ENCODE data around the gene TRRAP.

Gene TRRAP

GRCh38 chr7:99046722-99047121 lies 168.4 kb downstream of the TRRAP start:
- Histone ChIP-seq H3K4me1 (ENCODE audit: low read length) (no peaks in the 10 kb centered on the region), H3K4me2 (ENCODE audit: low read depth, low read length) (no peak overlapping the region), H3F3A (ENCODE audit: insufficient read depth, low read length) (no peaks in the 10 kb centered on the region), H3K9me2 (replicated peaks; ENCODE audit: insufficient read depth, low read length) (no peaks in the 10 kb centered on the region), H3K9ac (ENCODE audit: low read length) (no peak overlapping the region), H3K9me3 (replicated peaks; ENCODE audit: insufficient read depth, low read length) (no peaks in the 10 kb centered on the region), H3K4me3 (ENCODE audit: low read length) (no peak overlapping the region), H3K36me3 (replicated peaks; ENCODE audit: insufficient read depth, low read length) (no peaks in the 10 kb centered on the region), H3K27me3 (replicated peaks; ENCODE audit: insufficient read depth, low read length) (no peaks in the 10 kb centered on the region), H2AFZ (ENCODE audit: low read length) (no peak overlapping the region), H4K20me1 (ENCODE audit: insufficient read depth, low read length) (no peaks in the 10 kb centered on the region), H3K27ac (ENCODE audit: low read length) (no peak overlapping the region), H3K79me2 (ENCODE audit: low read length) (no peaks in the 10 kb centered on the region)
- no peak for DNase-seq
- TF ChIP-seq EZH2phosphoT487 (IDR thresholded peaks at IDR 0.05; ENCODE audit: low read length) (no peak), CTCF (IDR thresholded peaks at IDR 0.05; ENCODE audit: low read length) (no peak), EZH2 (optimal IDR thresholded peaks at IDR 0.05; ENCODE audit: low read depth, low read length) (no peak)

DNA sequence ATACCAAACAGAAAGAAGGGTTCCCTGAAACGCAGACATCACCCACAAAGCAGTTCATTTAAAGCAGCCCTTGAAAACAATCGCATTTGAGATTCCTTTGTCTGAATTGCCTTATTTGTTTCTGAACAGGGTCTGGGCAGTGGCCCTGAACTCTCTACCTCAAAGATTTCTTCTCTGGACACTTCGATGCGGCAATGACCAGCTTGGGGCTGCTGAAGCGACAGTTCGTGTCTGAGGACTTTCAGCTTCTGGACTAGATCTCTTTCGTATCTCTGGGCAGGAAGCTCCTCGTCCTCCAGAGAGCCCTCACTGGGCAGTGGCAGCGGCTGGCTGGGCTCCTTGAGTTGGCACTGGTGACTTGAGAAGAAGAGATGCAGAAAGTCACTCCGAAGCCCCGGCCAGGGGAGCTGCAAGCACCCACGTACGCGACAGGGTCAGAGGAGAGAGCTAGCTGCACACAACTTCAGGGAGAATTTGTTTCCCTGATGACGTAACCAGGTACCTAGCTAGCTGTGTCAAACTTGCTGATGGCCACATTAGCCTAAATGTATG lies 169.3 kb downstream of the TRRAP start:
- H3K9me2 ChIP-seq (replicated peaks; ENCODE audit: insufficient read depth, low read length), result no peaks in the 10 kb centered on the region
- H3K4me3 ChIP-seq (ENCODE audit: low read length), result no peak overlapping the region
- no peak overlapping the region for H3K27ac ChIP-seq (ENCODE audit: low read length)
- no peak overlapping the region for H3K9ac ChIP-seq (ENCODE audit: low read length)
- no peak for DNase-seq
- H3K4me2 ChIP-seq (ENCODE audit: low read depth, low read length), result no peak overlapping the region
- H3F3A ChIP-seq (ENCODE audit: insufficient read depth, low read length), result no peaks in the 10 kb centered on the region
- H4K20me1 ChIP-seq (ENCODE audit: insufficient read depth, low read length), result no peaks in the 10 kb centered on the region
- no peaks in the 10 kb centered on the region for H3K36me3 ChIP-seq (replicated peaks; ENCODE audit: insufficient read depth, low read length)
- H3K27me3 ChIP-seq (replicated peaks; ENCODE audit: insufficient read depth, low read length), result no peaks in the 10 kb centered on the region
- H3K9me3 ChIP-seq (replicated peaks; ENCODE audit: insufficient read depth, low read length), result no peaks in the 10 kb centered on the region
- no peaks in the 10 kb centered on the region for H3K79me2 ChIP-seq (ENCODE audit: low read length)
- H3K4me1 ChIP-seq (ENCODE audit: low read length), result no peaks in the 10 kb centered on the region
- no peak for TF ChIP-seq EZH2phosphoT487 (IDR thresholded peaks at IDR 0.05; ENCODE audit: low read length)
- no peak for TF ChIP-seq CTCF (IDR thresholded peaks at IDR 0.05; ENCODE audit: low read length)
- no peak for TF ChIP-seq EZH2 (optimal IDR thresholded peaks at IDR 0.05; ENCODE audit: low read depth, low read length)
- no peak overlapping the region for H2AFZ ChIP-seq (ENCODE audit: low read length)

- Histone ChIP-seq H3K4me1 (ENCODE audit: low read length) (no peaks in the 10 kb centered on the region), H3K36me3 (replicated peaks; ENCODE audit: insufficient read depth, low read length) (0 out of 2 replicates have a peak, but pooled peaks cover 5% of the 10 kb centered on the region), H3K9me3 (replicated peaks; ENCODE audit: insufficient read depth, low read length) (no peaks in the 10 kb centered on the region)
Observed at GRCh38 chr7:99050971-99051370, 172.6 kb downstream of the TRRAP start.

More at GRCh38 chr7:99050971-99051370, 172.6 kb downstream of the TRRAP start:
- no peaks in the 10 kb centered on the region for H3K27me3 ChIP-seq (replicated peaks; ENCODE audit: insufficient read depth, low read length)
- no peak overlapping the region for H3K9ac ChIP-seq (ENCODE audit: low read length)
- H2AFZ ChIP-seq (ENCODE audit: low read length), result no peak overlapping the region
- no peak overlapping the region for H3K4me3 ChIP-seq (ENCODE audit: low read length)
- H3F3A ChIP-seq (ENCODE audit: insufficient read depth, low read length), result no peaks in the 10 kb centered on the region
- H4K20me1 ChIP-seq (ENCODE audit: insufficient read depth, low read length), result no peaks in the 10 kb centered on the region
- H3K27ac ChIP-seq (ENCODE audit: low read length), result no peak overlapping the region
- no peak for TF ChIP-seq CTCF (IDR thresholded peaks at IDR 0.05; ENCODE audit: low read length)
- no peak for TF ChIP-seq EZH2phosphoT487 (IDR thresholded peaks at IDR 0.05; ENCODE audit: low read length)
- TF ChIP-seq EZH2 (optimal IDR thresholded peaks at IDR 0.05; ENCODE audit: low read depth, low read length), result no peak
- no peak for DNase-seq
- H3K9me2 ChIP-seq (replicated peaks; ENCODE audit: insufficient read depth, low read length), result no peaks in the 10 kb centered on the region
- no peak overlapping the region for H3K4me2 ChIP-seq (ENCODE audit: low read depth, low read length)
- no peaks in the 10 kb centered on the region for H3K79me2 ChIP-seq (ENCODE audit: low read length)

Measured in MM.1S (cell line).